ENCODE results near the gene MAN2B1. TPM values are rescaled to one million over a fixed set of nuclear protein-coding genes. Genes with fewer than 3 reads are reported as not detected.

The MAN2B1 gene
- total and polyA plus RNA-seq, 4 donors: 38.7 to 160 (median 105) TPM

- no peak for ATAC-seq (ENCODE audit: insufficient read depth, low FRiP score)
- H3K9ac ChIP-seq (ENCODE audit: insufficient read depth in 1 of 2, low read length in 2 of 2): no peak overlapping the region
- TF ChIP-seq, protein P1, sequence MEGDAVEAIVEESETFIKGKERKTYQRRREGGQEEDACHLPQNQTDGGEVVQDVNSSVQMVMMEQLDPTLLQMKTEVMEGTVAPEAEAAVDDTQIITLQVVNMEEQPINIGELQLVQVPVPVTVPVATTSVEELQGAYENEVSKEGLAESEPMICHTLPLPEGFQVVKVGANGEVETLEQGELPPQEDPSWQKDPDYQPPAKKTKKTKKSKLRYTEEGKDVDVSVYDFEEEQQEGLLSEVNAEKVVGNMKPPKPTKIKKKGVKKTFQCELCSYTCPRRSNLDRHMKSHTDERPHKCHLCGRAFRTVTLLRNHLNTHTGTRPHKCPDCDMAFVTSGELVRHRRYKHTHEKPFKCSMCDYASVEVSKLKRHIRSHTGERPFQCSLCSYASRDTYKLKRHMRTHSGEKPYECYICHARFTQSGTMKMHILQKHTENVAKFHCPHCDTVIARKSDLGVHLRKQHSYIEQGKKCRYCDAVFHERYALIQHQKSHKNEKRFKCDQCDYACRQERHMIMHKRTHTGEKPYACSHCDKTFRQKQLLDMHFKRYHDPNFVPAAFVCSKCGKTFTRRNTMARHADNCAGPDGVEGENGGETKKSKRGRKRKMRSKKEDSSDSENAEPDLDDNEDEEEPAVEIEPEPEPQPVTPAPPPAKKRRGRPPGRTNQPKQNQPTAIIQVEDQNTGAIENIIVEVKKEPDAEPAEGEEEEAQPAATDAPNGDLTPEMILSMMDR (IDR thresholded peaks at IDR 0.05; ENCODE audit: control extremely low read depth, extremely low read depth): no peak
These were observed 59.7 kb downstream of the MAN2B1 start for GRCh38 chr19:12606796-12607195.

DNA sequence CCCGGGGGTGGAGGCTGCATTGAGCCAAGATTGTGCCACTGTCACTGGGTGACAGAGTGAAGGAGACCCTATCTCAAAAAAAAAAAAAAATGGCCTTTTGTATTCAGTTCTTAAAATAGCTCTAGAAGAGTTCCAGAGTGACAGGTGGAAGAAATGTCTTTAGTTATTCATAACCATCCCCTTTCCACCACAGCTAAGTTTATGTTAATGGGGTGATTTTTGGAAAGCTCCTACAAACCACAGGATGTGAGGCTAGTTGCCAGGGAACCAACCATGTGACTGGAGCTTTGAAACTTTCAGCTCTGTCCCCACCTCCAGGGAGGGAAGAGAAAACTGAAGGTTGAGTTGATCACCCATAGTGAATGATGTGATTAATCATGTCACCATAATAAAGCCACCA is 62.8 kb downstream of the MAN2B1 start:
- H3K4me1 ChIP-seq (ENCODE audit: control insufficient read depth in 5 of 5, insufficient read depth in 5 of 5, low read length in 5 of 5): peaks cover 0 to under 1% (median 0%) of the 10 kb centered on the region in 5 donors
- H3K4me3 ChIP-seq: no peak overlapping the region
- no peaks in the 10 kb centered on the region for H3K9me3 ChIP-seq (ENCODE audit: control insufficient read depth in 4 of 4, insufficient read depth in 3 of 4, low read length in 3 of 4)
- H3K27me3 ChIP-seq (ENCODE audit: control insufficient read depth in 3 of 3, insufficient read depth in 3 of 3, low read length in 2 of 3): no peaks in the 10 kb centered on the region
- no peak overlapping the region for H3K27ac ChIP-seq (ENCODE audit: low read depth in 1 of 2, low read length in 1 of 2)
- DNase-seq: peak; percentile 20 to 61 (median 53)
- TF ChIP-seq, protein P1 (IDR thresholded peaks at IDR 0.05; ENCODE audit: control extremely low read depth, extremely low read depth): no peak
- ATAC-seq (ENCODE audit: insufficient read depth, low FRiP score): no peak
- WGBS, 2 donors: 85 to 94% methylated on average over 1 of the region's 1 CpG
- no peak overlapping the region for H3K9ac ChIP-seq (ENCODE audit: insufficient read depth in 1 of 2, low read length in 2 of 2)
- peaks cover 0 to 23% (median 6%) of the 10 kb centered on the region in 4 donors for H3K36me3 ChIP-seq (ENCODE audit: control insufficient read depth in 4 of 4, insufficient read depth in 4 of 4, low read length in 4 of 4)

More at GRCh38 chr19:12606796-12607195, 59.7 kb downstream of the MAN2B1 start:
- 95 to 97% methylated on average over 1 of the region's 1 CpG for WGBS, 2 donors
- Histone ChIP-seq H3K27ac (ENCODE audit: low read depth in 1 of 2, low read length in 1 of 2) (no peak overlapping the region), H3K27me3 (ENCODE audit: control insufficient read depth in 3 of 3, insufficient read depth in 3 of 3, low read length in 2 of 3) (no peaks in the 10 kb centered on the region), H3K9me3 (ENCODE audit: control insufficient read depth in 4 of 4, insufficient read depth in 3 of 4, low read length in 3 of 4) (no peaks in the 10 kb centered on the region), H3K36me3 (ENCODE audit: control insufficient read depth in 4 of 4, insufficient read depth in 4 of 4, low read length in 4 of 4) (peaks cover 0 to 24% (median 5%) of the 10 kb centered on the region in 4 donors), H3K4me1 (ENCODE audit: control insufficient read depth in 5 of 5, insufficient read depth in 5 of 5, low read length in 5 of 5) (peaks cover 0 to 8% (median 5%) of the 10 kb centered on the region in 5 donors), H3K4me3 (no peak overlapping the region)
- DNase-seq: no peak

- H3K27ac ChIP-seq (ENCODE audit: low read depth in 1 of 2, low read length in 1 of 2): no peak overlapping the region
- no peak for DNase-seq
- no peaks in the 10 kb centered on the region for H3K9me3 ChIP-seq (ENCODE audit: control insufficient read depth in 4 of 4, insufficient read depth in 3 of 4, low read length in 3 of 4)
- H3K9ac ChIP-seq (ENCODE audit: insufficient read depth in 1 of 2, low read length in 2 of 2): no peak overlapping the region
- H3K4me3 ChIP-seq: no peak overlapping the region
- H3K4me1 ChIP-seq (ENCODE audit: control insufficient read depth in 5 of 5, insufficient read depth in 5 of 5, low read length in 5 of 5): no peaks in the 10 kb centered on the region
- TF ChIP-seq, protein P1 (IDR thresholded peaks at IDR 0.05; ENCODE audit: control extremely low read depth, extremely low read depth): no peak
- peaks cover 0 to 12% (median 7%) of the 10 kb centered on the region in 4 donors for H3K36me3 ChIP-seq (ENCODE audit: control insufficient read depth in 4 of 4, insufficient read depth in 4 of 4, low read length in 4 of 4)
- ATAC-seq (ENCODE audit: insufficient read depth, low FRiP score): no peak
- H3K27me3 ChIP-seq (ENCODE audit: control insufficient read depth in 3 of 3, insufficient read depth in 3 of 3, low read length in 2 of 3): no peaks in the 10 kb centered on the region
- 61 to 85% methylated on average over 11 of the region's 11 CpGs for WGBS, 2 donors
These were observed 68.9 kb downstream of the MAN2B1 start for GRCh38 chr19:12597594-12597993.

All from lung (tissue), 12 donors.